ENCODE data around the gene THUMPD3. TPM values are rescaled to one million over a fixed set of nuclear protein-coding genes. Genes with fewer than 3 reads are reported as not detected.

THUMPD3 gene
- total and polyA plus RNA-seq, 7 donors: 15.6 to 38.5 (median 30.9) TPM

DNA sequence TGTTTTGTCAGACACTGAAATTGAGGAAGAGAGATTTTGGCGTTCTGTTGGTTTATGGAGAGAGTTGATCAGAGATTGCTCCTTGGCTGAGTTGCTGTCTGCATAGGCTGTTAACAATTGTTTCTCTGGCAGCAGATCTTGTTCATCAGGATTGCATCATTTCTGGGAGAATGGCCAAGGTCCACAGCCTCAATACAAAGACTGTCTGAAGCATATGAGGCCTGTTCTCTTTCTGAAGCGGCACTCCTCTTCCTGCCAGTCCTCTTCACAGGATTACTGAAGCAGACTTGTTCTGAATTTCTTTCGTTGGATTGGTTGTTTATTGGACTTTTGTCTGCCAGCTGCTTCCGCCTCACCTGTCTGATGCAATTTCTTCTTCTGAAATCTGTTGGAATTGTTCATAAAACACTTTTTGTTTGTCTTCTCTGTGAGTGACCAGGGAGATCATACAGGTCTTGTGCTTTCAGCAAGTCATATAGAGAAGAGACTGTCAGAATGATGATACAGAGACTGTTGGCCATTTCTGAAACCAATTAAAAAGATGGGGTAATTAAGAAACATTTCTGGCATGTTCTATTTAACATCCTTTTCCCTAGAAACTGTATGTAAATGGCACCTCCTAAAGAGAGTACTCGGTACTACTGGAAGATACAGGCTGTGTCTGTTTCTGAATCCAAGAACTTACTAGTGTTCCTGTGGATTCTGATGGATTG, 60.0 kb downstream of the THUMPD3 start:
- H3K36me3 ChIP-seq: peaks cover 7 to 13% (median 12%) of the 10 kb centered on the region in 4 donors
- H3K9me3 ChIP-seq: no peaks in the 10 kb centered on the region
- peaks cover 0 to 92% (median 67%) of the 10 kb centered on the region in 4 donors for H3K4me1 ChIP-seq
- 9 to 36% methylated on average over 5 of the region's 5 CpGs for WGBS, 2 donors
- H3K27ac ChIP-seq: peak overlapping the region; percentile 80 to 88 (median 85)
- peak in 1 of 2 donors; percentile 50 for TF ChIP-seq POLR2A (IDR thresholded peaks at IDR 0.05)
- peak; percentile 78 to 87 (median 84) for TF ChIP-seq POLR2AphosphoS5 (IDR thresholded peaks at IDR 0.05)
- TF ChIP-seq, protein P1, sequence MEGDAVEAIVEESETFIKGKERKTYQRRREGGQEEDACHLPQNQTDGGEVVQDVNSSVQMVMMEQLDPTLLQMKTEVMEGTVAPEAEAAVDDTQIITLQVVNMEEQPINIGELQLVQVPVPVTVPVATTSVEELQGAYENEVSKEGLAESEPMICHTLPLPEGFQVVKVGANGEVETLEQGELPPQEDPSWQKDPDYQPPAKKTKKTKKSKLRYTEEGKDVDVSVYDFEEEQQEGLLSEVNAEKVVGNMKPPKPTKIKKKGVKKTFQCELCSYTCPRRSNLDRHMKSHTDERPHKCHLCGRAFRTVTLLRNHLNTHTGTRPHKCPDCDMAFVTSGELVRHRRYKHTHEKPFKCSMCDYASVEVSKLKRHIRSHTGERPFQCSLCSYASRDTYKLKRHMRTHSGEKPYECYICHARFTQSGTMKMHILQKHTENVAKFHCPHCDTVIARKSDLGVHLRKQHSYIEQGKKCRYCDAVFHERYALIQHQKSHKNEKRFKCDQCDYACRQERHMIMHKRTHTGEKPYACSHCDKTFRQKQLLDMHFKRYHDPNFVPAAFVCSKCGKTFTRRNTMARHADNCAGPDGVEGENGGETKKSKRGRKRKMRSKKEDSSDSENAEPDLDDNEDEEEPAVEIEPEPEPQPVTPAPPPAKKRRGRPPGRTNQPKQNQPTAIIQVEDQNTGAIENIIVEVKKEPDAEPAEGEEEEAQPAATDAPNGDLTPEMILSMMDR (IDR thresholded peaks at IDR 0.05): peak; percentile 49 to 68 (median 50)
- peak in 1 of 4 donors; percentile 6 for TF ChIP-seq EP300 (IDR thresholded peaks at IDR 0.05)
- peak; percentile 95 for DNase-seq
- intact Hi-C loops (cut with DNase I): loop anchor here (1.0 to 5.0 kb wide), 2 partner anchors 25 to 61 kb away; partner anchors contain the start of gene THUMPD3
- H3K27me3 ChIP-seq: no peaks in the 10 kb centered on the region
- no peak overlapping the region for H3K4me3 ChIP-seq

DNA sequence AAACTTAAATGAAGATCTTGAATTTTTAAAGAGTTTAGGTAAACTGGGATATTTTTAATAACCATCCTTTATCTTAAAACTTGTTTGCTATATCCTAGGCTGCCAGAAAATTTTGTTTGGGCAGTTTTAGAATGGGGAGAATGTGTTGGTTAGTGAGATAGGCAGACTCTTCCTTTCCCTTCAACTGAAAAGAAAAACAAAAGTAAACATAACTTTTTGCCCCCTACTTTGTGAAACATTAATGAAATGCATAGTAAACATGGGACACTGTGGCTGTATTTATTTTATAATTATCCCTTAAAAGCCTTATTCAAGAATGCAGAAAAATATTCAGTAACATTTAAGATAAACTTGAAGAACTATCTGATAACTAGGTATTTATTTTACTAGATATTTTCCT, 65.6 kb downstream of the THUMPD3 start:
- Histone ChIP-seq H3K9me3 (no peaks in the 10 kb centered on the region), H3K36me3 (peaks cover 36 to 63% (median 42%) of the 10 kb centered on the region in 4 donors), H3K4me1 (peaks cover 0 to 39% (median 27%) of the 10 kb centered on the region in 4 donors), H3K27me3 (no peaks in the 10 kb centered on the region), H3K4me3 (no peak overlapping the region), H3K27ac (peak overlapping the region in 1 of 4 donors; percentile 1)
- TF ChIP-seq POLR2A (IDR thresholded peaks at IDR 0.05) (no peak), POLR2AphosphoS5 (IDR thresholded peaks at IDR 0.05) (no peak), EP300 (IDR thresholded peaks at IDR 0.05) (no peak)
- TF ChIP-seq, protein P1 (IDR thresholded peaks at IDR 0.05): no peak
- intact Hi-C loops (cut with DNase I): no loop called here
- no peak for DNase-seq

DNA sequence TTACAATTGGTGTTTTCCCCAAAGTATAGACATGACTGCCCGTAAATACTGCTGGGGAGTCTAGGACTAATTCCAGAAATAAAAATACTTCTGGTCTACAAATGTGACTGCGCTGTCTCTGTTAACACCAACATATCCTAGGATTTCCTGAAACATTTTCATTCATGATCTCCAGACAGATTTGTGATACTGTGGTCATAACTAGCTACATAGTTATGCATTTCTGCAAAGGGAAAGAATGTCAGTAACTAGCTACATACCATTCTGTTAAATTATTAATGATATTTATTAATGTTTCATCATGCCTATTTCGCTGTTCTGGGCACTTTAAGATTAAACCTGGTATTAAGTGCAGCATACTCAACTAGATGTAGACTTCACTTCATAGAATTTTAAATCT, 67.9 kb downstream of the THUMPD3 start:
- 95 to 96% methylated on average over 3 of the region's 3 CpGs for WGBS, 2 donors
- intact Hi-C loops (cut with DNase I): no loop called here
- Histone ChIP-seq H3K9me3 (no peaks in the 10 kb centered on the region), H3K4me3 (no peak overlapping the region), H3K27ac (no peak overlapping the region), H3K4me1 (peaks cover 0 to 16% (median 7%) of the 10 kb centered on the region in 4 donors), H3K27me3 (no peaks in the 10 kb centered on the region), H3K36me3 (peaks cover 56 to 87% (median 65%) of the 10 kb centered on the region in 4 donors)
- TF ChIP-seq EP300 (IDR thresholded peaks at IDR 0.05) (no peak), POLR2AphosphoS5 (IDR thresholded peaks at IDR 0.05) (no peak), POLR2A (IDR thresholded peaks at IDR 0.05) (no peak)
- TF ChIP-seq, protein P1 (IDR thresholded peaks at IDR 0.05): no peak
- DNase-seq: no peak

GRCh38 chr3:9433627-9434521, 71.0 kb downstream of the THUMPD3 start:
- no peak for DNase-seq
- Histone ChIP-seq H3K27ac (no peak overlapping the region), H3K4me1 (peaks cover 0 to 2% (median 0%) of the 10 kb centered on the region in 4 donors), H3K36me3 (peaks cover 64 to 100% (median 68%) of the 10 kb centered on the region in 4 donors), H3K4me3 (no peak overlapping the region), H3K9me3 (no peaks in the 10 kb centered on the region), H3K27me3 (no peaks in the 10 kb centered on the region)
- intact Hi-C loops (cut with DNase I): no loop called here
- WGBS, 2 donors: 87 to 93% methylated on average over 15 of the region's 15 CpGs
- TF ChIP-seq POLR2AphosphoS5 (IDR thresholded peaks at IDR 0.05) (no peak), POLR2A (IDR thresholded peaks at IDR 0.05) (no peak), EP300 (IDR thresholded peaks at IDR 0.05) (no peak)
- TF ChIP-seq, protein P1 (IDR thresholded peaks at IDR 0.05): no peak
